ENCODE measurements around the gene KHDC4.

DNA sequence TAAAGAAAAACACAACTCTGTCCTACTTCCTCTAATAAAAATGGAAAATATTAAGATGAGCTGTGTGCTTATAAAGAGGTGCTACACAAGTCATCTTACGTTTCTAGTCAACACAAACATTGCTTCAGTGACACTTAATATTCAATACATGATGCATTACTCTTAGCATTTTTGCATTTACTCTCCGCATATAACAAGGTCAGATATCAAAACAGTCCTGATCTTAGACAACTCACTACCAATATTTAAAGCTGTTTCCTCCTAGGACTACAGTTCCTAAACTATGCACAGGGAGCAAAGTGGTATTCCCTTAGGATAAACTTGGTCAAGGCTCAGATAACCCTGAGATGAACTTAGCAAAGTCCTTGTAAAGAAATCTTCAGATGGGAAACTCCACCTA, 35.3 kb downstream of the KHDC4 start:
- TF ChIP-seq EZH2phosphoT487 (IDR thresholded peaks at IDR 0.05) = no peak
- no peak for TF ChIP-seq CTCF (IDR thresholded peaks at IDR 0.05)
- TF ChIP-seq EZH2 (IDR thresholded peaks at IDR 0.05) = no peak
